ENCODE results near the gene LRRC72.
"Not testable (repeated sequence)": the region's sequence is repeated elsewhere in the genome, so short reads cannot be mapped to it uniquely, and the experiment has no call there.

Gene LRRC72

GRCh38 chr7:16528520-16528919 is 1.9 kb downstream of the LRRC72 start:
- DNase-seq (ENCODE audit: low read depth, low spot score): no peak

GRCh38 chr7:16529697-16530096 is 3.1 kb downstream of the LRRC72 start:
- no peak for DNase-seq (ENCODE audit: low read depth, low spot score)

GRCh38 chr7:16531707-16532106 is 5.1 kb downstream of the LRRC72 start:
- no peak for DNase-seq (ENCODE audit: low read depth, low spot score)

- DNase-seq (ENCODE audit: low read depth, low spot score): no peak
Observed at GRCh38 chr7:16532272-16532671, 5.6 kb downstream of the LRRC72 start.

GRCh38 chr7:16535500-16535899 is 8.9 kb downstream of the LRRC72 start:
- DNase-seq (ENCODE audit: low read depth, low spot score): no peak

GRCh38 chr7:16540559-16540958 is 13.9 kb downstream of the LRRC72 start:
- not testable (repeated sequence) for DNase-seq (ENCODE audit: low read depth, low spot score)

GRCh38 chr7:16542401-16542800 is 15.8 kb downstream of the LRRC72 start:
- DNase-seq (ENCODE audit: low read depth, low spot score): no peak

GRCh38 chr7:16543456-16543855 is 16.8 kb downstream of the LRRC72 start:
- DNase-seq (ENCODE audit: low read depth, low spot score): no peak

- DNase-seq (ENCODE audit: low read depth, low spot score): no peak
Observed at GRCh38 chr7:16546921-16547505, 20.4 kb downstream of the LRRC72 start.

GRCh38 chr7:16548428-16548827 is 21.8 kb downstream of the LRRC72 start:
- DNase-seq (ENCODE audit: low read depth, low spot score): no peak

GRCh38 chr7:16550671-16551070 is 24.0 kb downstream of the LRRC72 start:
- no peak for DNase-seq (ENCODE audit: low read depth, low spot score)

- no peak for DNase-seq (ENCODE audit: low read depth, low spot score)
Observed at GRCh38 chr7:16554518-16555236, 28.1 kb downstream of the LRRC72 start.

GRCh38 chr7:16556359-16556758 is 29.7 kb downstream of the LRRC72 start:
- no peak for DNase-seq (ENCODE audit: low read depth, low spot score)

- no peak for DNase-seq (ENCODE audit: low read depth, low spot score)
Observed at GRCh38 chr7:16558761-16559302, 32.2 kb downstream of the LRRC72 start.

- no peak for DNase-seq (ENCODE audit: low read depth, low spot score)
Observed at GRCh38 chr7:16559497-16560179, 33.0 kb downstream of the LRRC72 start.

- no peak for DNase-seq (ENCODE audit: low read depth, low spot score)
Observed at GRCh38 chr7:16561943-16562342, 35.3 kb downstream of the LRRC72 start.

GRCh38 chr7:16562456-16563220 is 36.0 kb downstream of the LRRC72 start:
- DNase-seq (ENCODE audit: low read depth, low spot score): no peak

- DNase-seq (ENCODE audit: low read depth, low spot score): no peak
Observed at GRCh38 chr7:16563281-16564022, 36.8 kb downstream of the LRRC72 start.

- no peak for DNase-seq (ENCODE audit: low read depth, low spot score)
Observed at GRCh38 chr7:16564023-16564380, 37.4 kb downstream of the LRRC72 start.

- DNase-seq (ENCODE audit: low read depth, low spot score): peak; percentile 68
Observed at GRCh38 chr7:16564909-16565426, 38.3 kb downstream of the LRRC72 start.

GRCh38 chr7:16571941-16572340 is 45.3 kb downstream of the LRRC72 start:
- DNase-seq (ENCODE audit: low read depth, low spot score): no peak
